ENCODE results near the gene SEZ6L2. TPM values are rescaled to one million over a fixed set of nuclear protein-coding genes. Genes with fewer than 3 reads are reported as not detected.

The SEZ6L2 gene
- total and polyA plus RNA-seq, 2 of the 13 experiments (the other 11 are each of a cell fraction or from before 2014, with no cell fraction given): 14.9 to 16.9 TPM

DNA sequence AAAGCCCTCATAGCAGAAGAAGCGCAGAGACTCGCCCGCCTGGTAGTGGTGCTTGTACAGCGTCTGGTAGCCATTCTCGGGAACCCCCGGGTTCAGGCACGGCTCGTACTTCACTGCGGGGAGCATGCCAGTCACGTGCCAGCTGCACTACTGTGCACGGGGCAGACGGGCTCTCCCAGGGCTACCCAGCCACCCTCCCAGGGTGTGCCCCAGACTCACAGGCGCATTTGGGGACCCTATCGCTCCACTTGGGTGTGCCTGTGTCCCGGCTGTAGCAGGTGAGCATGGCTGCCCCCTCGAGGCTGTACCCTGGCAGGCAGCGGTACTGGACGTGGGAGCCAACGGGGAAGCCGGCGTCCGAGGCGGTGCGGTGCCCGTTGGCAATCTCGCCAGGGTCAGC, 26.0 kb downstream of the SEZ6L2 start (continued):
- no peak for TF ChIP-seq NCOA1 (CRISPR knock-in tag; IDR thresholded peaks at IDR 0.05)
- TF ChIP-seq, protein P1, sequence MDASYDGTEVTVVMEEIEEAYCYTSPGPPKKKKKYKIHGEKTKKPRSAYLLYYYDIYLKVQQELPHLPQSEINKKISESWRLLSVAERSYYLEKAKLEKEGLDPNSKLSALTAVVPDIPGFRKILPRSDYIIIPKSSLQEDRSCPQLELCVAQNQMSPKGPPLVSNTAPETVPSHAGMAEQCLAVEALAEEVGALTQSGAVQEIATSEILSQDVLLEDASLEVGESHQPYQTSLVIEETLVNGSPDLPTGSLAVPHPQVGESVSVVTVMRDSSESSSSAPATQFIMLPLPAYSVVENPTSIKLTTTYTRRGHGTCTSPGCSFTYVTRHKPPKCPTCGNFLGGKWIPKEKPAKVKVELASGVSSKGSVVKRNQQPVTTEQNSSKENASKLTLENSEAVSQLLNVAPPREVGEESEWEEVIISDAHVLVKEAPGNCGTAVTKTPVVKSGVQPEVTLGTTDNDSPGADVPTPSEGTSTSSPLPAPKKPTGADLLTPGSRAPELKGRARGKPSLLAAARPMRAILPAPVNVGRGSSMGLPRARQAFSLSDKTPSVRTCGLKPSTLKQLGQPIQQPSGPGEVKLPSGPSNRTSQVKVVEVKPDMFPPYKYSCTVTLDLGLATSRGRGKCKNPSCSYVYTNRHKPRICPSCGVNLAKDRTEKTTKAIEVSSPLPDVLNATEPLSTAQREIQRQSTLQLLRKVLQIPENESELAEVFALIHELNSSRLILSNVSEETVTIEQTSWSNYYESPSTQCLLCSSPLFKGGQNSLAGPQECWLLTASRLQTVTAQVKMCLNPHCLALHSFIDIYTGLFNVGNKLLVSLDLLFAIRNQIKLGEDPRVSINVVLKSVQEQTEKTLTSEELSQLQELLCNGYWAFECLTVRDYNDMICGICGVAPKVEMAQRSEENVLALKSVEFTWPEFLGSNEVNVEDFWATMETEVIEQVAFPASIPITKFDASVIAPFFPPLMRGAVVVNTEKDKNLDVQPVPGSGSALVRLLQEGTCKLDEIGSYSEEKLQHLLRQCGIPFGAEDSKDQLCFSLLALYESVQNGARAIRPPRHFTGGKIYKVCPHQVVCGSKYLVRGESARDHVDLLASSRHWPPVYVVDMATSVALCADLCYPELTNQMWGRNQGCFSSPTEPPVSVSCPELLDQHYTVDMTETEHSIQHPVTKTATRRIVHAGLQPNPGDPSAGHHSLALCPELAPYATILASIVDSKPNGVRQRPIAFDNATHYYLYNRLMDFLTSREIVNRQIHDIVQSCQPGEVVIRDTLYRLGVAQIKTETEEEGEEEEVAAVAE (CRISPR knock-in tag; IDR thresholded peaks at IDR 0.05; ENCODE audit: borderline replicate concordance): no peak
- no peak for TF ChIP-seq ZNF567 (CRISPR knock-in tag; IDR thresholded peaks at IDR 0.05; ENCODE audit: borderline replicate concordance)
- TF ChIP-seq MLLT10 (CRISPR knock-in tag; IDR thresholded peaks at IDR 0.05): no peak
- TF ChIP-seq REXO4 (CRISPR knock-in tag; IDR thresholded peaks at IDR 0.05; ENCODE audit: borderline replicate concordance): no peak
- TF ChIP-seq, protein P2, sequence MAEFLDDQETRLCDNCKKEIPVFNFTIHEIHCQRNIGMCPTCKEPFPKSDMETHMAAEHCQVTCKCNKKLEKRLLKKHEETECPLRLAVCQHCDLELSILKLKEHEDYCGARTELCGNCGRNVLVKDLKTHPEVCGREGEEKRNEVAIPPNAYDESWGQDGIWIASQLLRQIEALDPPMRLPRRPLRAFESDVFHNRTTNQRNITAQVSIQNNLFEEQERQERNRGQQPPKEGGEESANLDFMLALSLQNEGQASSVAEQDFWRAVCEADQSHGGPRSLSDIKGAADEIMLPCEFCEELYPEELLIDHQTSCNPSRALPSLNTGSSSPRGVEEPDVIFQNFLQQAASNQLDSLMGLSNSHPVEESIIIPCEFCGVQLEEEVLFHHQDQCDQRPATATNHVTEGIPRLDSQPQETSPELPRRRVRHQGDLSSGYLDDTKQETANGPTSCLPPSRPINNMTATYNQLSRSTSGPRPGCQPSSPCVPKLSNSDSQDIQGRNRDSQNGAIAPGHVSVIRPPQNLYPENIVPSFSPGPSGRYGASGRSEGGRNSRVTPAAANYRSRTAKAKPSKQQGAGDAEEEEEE (CRISPR knock-in tag; IDR thresholded peaks at IDR 0.05; ENCODE audit: borderline replicate concordance): no peak
- no peak for TF ChIP-seq ZNF709 (CRISPR knock-in tag; IDR thresholded peaks at IDR 0.05)
- TF ChIP-seq, protein P3, sequence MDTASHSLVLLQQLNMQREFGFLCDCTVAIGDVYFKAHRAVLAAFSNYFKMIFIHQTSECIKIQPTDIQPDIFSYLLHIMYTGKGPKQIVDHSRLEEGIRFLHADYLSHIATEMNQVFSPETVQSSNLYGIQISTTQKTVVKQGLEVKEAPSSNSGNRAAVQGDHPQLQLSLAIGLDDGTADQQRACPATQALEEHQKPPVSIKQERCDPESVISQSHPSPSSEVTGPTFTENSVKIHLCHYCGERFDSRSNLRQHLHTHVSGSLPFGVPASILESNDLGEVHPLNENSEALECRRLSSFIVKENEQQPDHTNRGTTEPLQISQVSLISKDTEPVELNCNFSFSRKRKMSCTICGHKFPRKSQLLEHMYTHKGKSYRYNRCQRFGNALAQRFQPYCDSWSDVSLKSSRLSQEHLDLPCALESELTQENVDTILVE (CRISPR knock-in tag; IDR thresholded peaks at IDR 0.05): no peak

All from HepG2 (cell line).